H1 (cell line): ENCODE data around the gene CDCA7. TPM values are rescaled to one million over a fixed set of nuclear protein-coding genes. Genes with fewer than 3 reads are reported as not detected.

Source experiments
- CTCF ChIA-PET: fragments of 300-600 bp; sonication (Branson Sonifier 250); formaldehyde crosslinking; loops from one replicate; lab custom pipeline; 2021; ENCODE audit not compliant: partially characterized antibody; lab: Charles Lee
- POLR2A ChIA-PET: fragments of 300-600 bp; sonication (Branson Sonifier 250); formaldehyde crosslinking; loops from one replicate; lab custom pipeline; 2021; ENCODE audit warnings: inconsistent platforms; ENCODE audit not compliant: partially characterized antibody; lab: Charles Lee
- DNase-seq, 2 experiments: peaks; one replicate each; pipeline versions ENCODE4 v3.0.0 to v3.0.0-alpha.2; 2010 to 2022; ENCODE audit warnings: low spot score in 2 of 2, low read depth in 1 of 2, mixed read lengths in 1 of 2
- FAIRE-seq: peaks from 2 replicates; lab custom pipeline; 2011; peaks lifted over from hg19 to GRCh38; lab: Jason Lieb, UNC
- H2AFZ ChIP-seq: 2 replicates; pipeline ENCODE4 v1.8.1; 2012; ENCODE audit warnings: low read length, inconsistent platforms
- H2AK5ac ChIP-seq: 2 replicates; pipeline ENCODE4 v1.6.1; 2013; ENCODE audit warnings: low read depth, low read length
- H2BK120ac ChIP-seq: replicated peaks from 2 replicates; pipeline ENCODE3; 2013; ENCODE audit warnings: low read depth, low read length, inconsistent platforms
- H2BK12ac ChIP-seq: 2 replicates; pipeline ENCODE4 v1.6.1; 2013; ENCODE audit warnings: low read depth, low read length
- H2BK15ac ChIP-seq: 2 replicates; pipeline ENCODE4 v1.6.1; 2013; ENCODE audit warnings: low read length
- H2BK20ac ChIP-seq: 2 replicates; pipeline ENCODE4 v1.6.1; 2013; ENCODE audit warnings: low read length
- H2BK5ac ChIP-seq: 2 replicates; pipeline ENCODE4 v1.6.1; 2013; ENCODE audit warnings: low read depth, low read length
- H3K14ac ChIP-seq: 2 replicates; pipeline ENCODE4 v1.6.1; 2013; ENCODE audit warnings: inconsistent platforms; ENCODE audit not compliant: insufficient read length
- H3K18ac ChIP-seq: 2 replicates; pipeline ENCODE4 v1.6.1; 2013; ENCODE audit warnings: low read length; ENCODE audit errors: extremely low read depth
- H3K23ac ChIP-seq: 2 replicates; pipeline ENCODE4 v1.6.1; 2013; ENCODE audit warnings: inconsistent platforms; ENCODE audit not compliant: insufficient read length
- H3K23me2 ChIP-seq: 2 replicates; pipeline ENCODE4 v1.6.1; 2013; ENCODE audit warnings: low read depth, low read length
- H3K27ac ChIP-seq: 2 replicates; pipeline ENCODE4 v1.6.1; 2011; ENCODE audit warnings: low read depth, low read length, inconsistent platforms
- H3K27me3 ChIP-seq, 4 experiments: replicated peaks in 1 of 4; 1 replicate in 1 of 4; 2 replicates in 3 of 4; pipeline versions ENCODE4 v1.6.1 to v1.8.1; 2011 to 2013; ENCODE audit warnings: low read length in 3 of 4, mild to moderate bottlenecking in 3 of 4, inconsistent platforms in 2 of 4, mixed read lengths in 2 of 4, moderate library complexity in 1 of 4; ENCODE audit not compliant: control insufficient read depth in 3 of 4, insufficient read depth in 3 of 4; ENCODE audit errors: extremely low read depth in 1 of 4
- H3K36me3 ChIP-seq, 4 experiments: 2 replicates each; pipeline versions ENCODE4 v1.6.1 to v1.8.1; 2011 to 2013; ENCODE audit warnings: mild to moderate bottlenecking in 4 of 4, low read length in 3 of 4, moderate library complexity in 2 of 4, control low read depth in 1 of 4, inconsistent platforms in 1 of 4; ENCODE audit not compliant: insufficient read depth in 4 of 4, control insufficient read depth in 2 of 4
- H3K4ac ChIP-seq: replicated peaks from 2 replicates; pipeline ENCODE3; 2013; ENCODE audit warnings: low read length, low read depth, mixed read lengths, inconsistent platforms; ENCODE audit not compliant: insufficient read length
- H3K4me1 ChIP-seq, 4 experiments: replicated peaks in 1 of 4; 1 replicate in 1 of 4; 2 replicates in 3 of 4; pipeline versions ENCODE4 v1.6.1 to v1.8.1; 2011 to 2013; ENCODE audit warnings: low read length in 3 of 4, inconsistent platforms in 2 of 4, mixed read lengths in 1 of 4; ENCODE audit not compliant: insufficient read depth in 4 of 4, control insufficient read depth in 3 of 4
- H3K4me2 ChIP-seq, 2 experiments: 2 replicates each; pipeline versions ENCODE4 v1.6.1 to v1.8.1; 2011 to 2013; ENCODE audit warnings: low read depth in 2 of 2, low read length in 2 of 2, control low read depth in 1 of 2, inconsistent platforms in 1 of 2, mild to moderate bottlenecking in 1 of 2; ENCODE audit not compliant: insufficient read depth in 1 of 2
- H3K4me3 ChIP-seq, 4 experiments: fragments of 200-600, 300-600 bp in 1 of 4; sonication (generic), shearing (Covaris generic), sonication (Bioruptor Twin) in 1 of 4; 2 replicates each; pipeline versions ENCODE4 v1.5.1 to v1.8.1; 2011 to 2016; ENCODE audit warnings: low read length in 4 of 4, low read depth in 3 of 4, control low read depth in 2 of 4, inconsistent platforms in 2 of 4, mild to moderate bottlenecking in 2 of 4, mixed read lengths in 1 of 4, moderate library complexity in 1 of 4; ENCODE audit not compliant: insufficient read depth in 2 of 4; ENCODE audit errors: extremely low read depth in 1 of 4
- H3K56ac ChIP-seq: replicated peaks from 2 replicates; pipeline ENCODE3; 2013; ENCODE audit warnings: low read depth, mild to moderate bottlenecking, mixed read lengths, low read length, inconsistent platforms; ENCODE audit not compliant: insufficient read length
- H3K79me1 ChIP-seq: 2 replicates; pipeline ENCODE4 v1.6.1; 2013; ENCODE audit warnings: low read depth, low read length, control low read depth
- H3K79me2 ChIP-seq, 2 experiments: 2 replicates each; pipeline versions ENCODE4 v1.6.1 to v1.8.1; 2012 to 2013; ENCODE audit warnings: low read length in 2 of 2, mild to moderate bottlenecking in 2 of 2, inconsistent platforms in 1 of 2; ENCODE audit not compliant: insufficient read depth in 2 of 2, control insufficient read depth in 1 of 2
- H3K9ac ChIP-seq, 4 experiments: replicated peaks in 1 of 4; 1 replicate in 1 of 4; 2 replicates in 3 of 4; pipeline versions ENCODE4 v1.6.1 to v1.8.1; 2011 to 2013; ENCODE audit warnings: low read depth in 3 of 4, low read length in 3 of 4, control low read depth in 2 of 4, mild to moderate bottlenecking in 2 of 4, moderate library complexity in 2 of 4, inconsistent platforms in 1 of 4; ENCODE audit errors: extremely low read depth in 1 of 4
- H3K9me3 ChIP-seq, 2 experiments: 2 replicates each; pipeline versions ENCODE4 v1.6.1 to v1.8.1; 2012 to 2013; ENCODE audit warnings: mild to moderate bottlenecking in 2 of 2, moderate library complexity in 2 of 2, control low read depth in 1 of 2, inconsistent platforms in 1 of 2, low read depth in 1 of 2, low read length in 1 of 2, mixed read lengths in 1 of 2; ENCODE audit not compliant: insufficient read depth in 2 of 2
- H4K20me1 ChIP-seq, 2 experiments: replicated peaks in 1 of 2; 2 replicates each; pipeline versions ENCODE3 to v1.8.1; 2011 to 2013; ENCODE audit warnings: inconsistent platforms in 2 of 2, low read length in 2 of 2, mild to moderate bottlenecking in 1 of 2; ENCODE audit not compliant: insufficient read depth in 2 of 2, control insufficient read depth in 1 of 2
- H4K5ac ChIP-seq: 2 replicates; pipeline ENCODE4 v1.6.1; 2013; ENCODE audit warnings: low read length, low read depth, mixed read lengths, inconsistent platforms; ENCODE audit not compliant: insufficient read length
- H4K8ac ChIP-seq: 2 replicates; pipeline ENCODE4 v1.8.0; 2013; ENCODE audit warnings: mild to moderate bottlenecking, moderate library complexity, low read length, inconsistent platforms; ENCODE audit not compliant: insufficient read depth; ENCODE audit errors: extremely low read depth
- H4K91ac ChIP-seq: replicated peaks from 2 replicates; pipeline ENCODE3; 2013; ENCODE audit warnings: low read length, mixed read lengths, inconsistent platforms; ENCODE audit not compliant: insufficient read length
- ASH2L ChIP-seq: fragments of 200-600, 300-600 bp; sonication (generic); IDR thresholded peaks from one replicate; pipeline ENCODE4 v1.7.1; 2017; ENCODE audit warnings: low read length
- BRCA1 ChIP-seq: IDR thresholded peaks from 2 replicates; pipeline ENCODE4 v1.6.1; 2012; ENCODE audit warnings: low read depth, low read length, improper control_type of control experiment
- CREB1 ChIP-seq: IDR thresholded peaks from 2 replicates; pipeline ENCODE4 v1.6.1; 2012; ENCODE audit warnings: inconsistent platforms
- GABPA ChIP-seq: IDR thresholded peaks from 2 replicates; pipeline ENCODE4 v1.6.1; 2011; ENCODE audit warnings: mild to moderate bottlenecking, low read length, moderate library complexity, borderline replicate concordance; ENCODE audit not compliant: insufficient read depth
- KDM4A ChIP-seq: IDR thresholded peaks from one replicate; pipeline ENCODE4 v1.7.1; 2012; ENCODE audit warnings: low read depth, mild to moderate bottlenecking, moderate library complexity, low read length, inconsistent platforms; ENCODE audit not compliant: severe bottlenecking
- MAFK ChIP-seq: IDR thresholded peaks from 2 replicates; pipeline ENCODE4 v1.6.1; 2012; ENCODE audit warnings: low read depth, mild to moderate bottlenecking, improper control_type of control experiment, low read length
- RFX5 ChIP-seq: IDR thresholded peaks from 2 replicates; pipeline ENCODE4 v1.6.1; 2011; ENCODE audit warnings: low read depth, low read length, improper control_type of control experiment, borderline replicate concordance
- SAP30 ChIP-seq: fragments of 300-600 bp; sonication (generic); IDR thresholded peaks from 2 replicates; pipeline ENCODE4 v1.7.1; 2012; ENCODE audit warnings: low read length, moderate library complexity, mild to moderate bottlenecking, inconsistent platforms; ENCODE audit not compliant: insufficient read depth, insufficient replicate concordance
- SIRT6 ChIP-seq: IDR thresholded peaks from one replicate; pipeline ENCODE4 v1.7.1; 2012; ENCODE audit warnings: low read length, inconsistent platforms
- YY1 ChIP-seq: IDR thresholded peaks from 2 replicates; pipeline ENCODE4 v1.6.1; 2011; ENCODE audit warnings: low read depth, mild to moderate bottlenecking, low read length
- WGBS, 2 experiments: shearing (Covaris generic) in 1 of 2; methylation state at CpG; one replicate each; pipeline versions ENCODE4 v1.1.6 to v1.1.7; 2013 to 2015; ENCODE audit warnings: low lambda C conversion rate in 2 of 2, mixed read lengths in 2 of 2, inconsistent platforms in 1 of 2, low coverage in 1 of 2, missing lambda C conversion rate in 1 of 2; ENCODE audit not compliant: insufficient replicate concordance in 2 of 2, insufficient coverage in 1 of 2, insufficient read length in 1 of 2; ENCODE audit errors: extremely low coverage in 1 of 2, missing lambda C conversion rate in 1 of 2; 5-methylcytosine and 5-hydroxymethylcytosine counted together
- polyA plus RNA-seq, 7 experiments: library from polyadenylated mRNA; depleted of rRNA in 3 of 7; stranded (reverse) in 5 of 7; unstranded in 2 of 7; fragments of >200 nt in 5 of 7; fragments of 200-250 nt in 2 of 7; gene quantifications; 1 replicate in 5 of 7; 2 replicates in 1 of 7; 4 replicates in 1 of 7; pipeline versions ENCODE4 v1.2.1 to v1.2.3, GENCODE V29; 2011 to 2013; ENCODE audit warnings: missing spikeins in 2 of 7, mixed read lengths in 2 of 7
- total RNA-seq: library from RNA; stranded (reverse); fragmentation: NEBNext Ultra II Directional; extraction: Animal tissue kit (Norgen Biotek cat#: 25700); gene quantifications from 2 replicates; pipeline ENCODE4 v1.2.1, GENCODE V29; 2021
- TF ChIP-seq, protein P1 (sequence below): IDR thresholded peaks from 2 replicates; pipeline ENCODE4 v1.6.1; 2012; ENCODE audit warnings: low read length, inconsistent platforms
- TF ChIP-seq, protein P2 (sequence below): IDR thresholded peaks from 2 replicates; pipeline ENCODE4 v1.6.1; 2011; ENCODE audit warnings: low read depth, mild to moderate bottlenecking, low read length; ENCODE audit not compliant: insufficient read depth

CDCA7 gene
- total and polyA plus RNA-seq, 2 of the 8 experiments (the other 6 are each of a cell fraction or from before 2014, with no cell fraction given) = 64.4 to 80.4 TPM

DNA sequence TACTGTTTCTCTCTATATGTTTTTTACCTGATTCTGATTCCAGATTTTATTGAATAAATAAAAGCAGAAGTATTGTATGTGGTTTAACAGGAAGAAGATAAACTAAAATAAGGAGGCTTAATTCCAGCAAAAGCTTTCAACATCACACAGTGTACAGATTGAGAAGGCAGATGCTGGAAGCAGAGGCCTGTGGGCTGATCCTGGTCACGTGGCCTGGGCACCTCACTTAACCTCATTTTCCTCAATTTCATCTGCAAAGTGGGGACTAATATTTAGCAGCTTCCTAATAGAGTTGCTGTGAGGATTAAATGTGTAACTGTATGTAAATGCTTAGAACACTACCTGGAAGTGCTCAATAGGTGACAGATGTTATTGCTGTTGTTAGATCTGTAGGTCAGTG, 58.0 kb downstream of the CDCA7 start:
- H3K36me3 ChIP-seq = no peaks in the 10 kb centered on the region
- H3K27ac ChIP-seq = no peak overlapping the region
- H4K20me1 ChIP-seq = no peaks in the 10 kb centered on the region
- H3K79me1 ChIP-seq = no peaks in the 10 kb centered on the region
- no peak overlapping the region for H2BK5ac ChIP-seq
- no peak overlapping the region for H2AFZ ChIP-seq
- no peak for DNase-seq
- H2BK20ac ChIP-seq = no peak overlapping the region
- H3K23me2 ChIP-seq = no peaks in the 10 kb centered on the region
- H2BK15ac ChIP-seq = no peak overlapping the region
- H4K5ac ChIP-seq = no peak overlapping the region
- no peak overlapping the region for H3K4ac ChIP-seq
- H3K27me3 ChIP-seq = no peaks in the 10 kb centered on the region
- POLR2A ChIA-PET = no interaction called here
- H3K56ac ChIP-seq = no peak overlapping the region
- no peaks in the 10 kb centered on the region for H3K79me2 ChIP-seq
- H4K91ac ChIP-seq = no peak overlapping the region
- no peak overlapping the region for H2BK12ac ChIP-seq
- H4K8ac ChIP-seq = no peak overlapping the region
- H3K4me1 ChIP-seq = peaks cover 0 to 4% (median 2%) of the 10 kb centered on the region in 4 experiments; a peak in 3 of 7 replicates
- no peak for FAIRE-seq
- 75% methylated on average over 1 of the region's 1 CpG; no CpG with 5 or more reads in 1 of the 2 experiments for WGBS, 2 experiments
- no peaks in the 10 kb centered on the region for H3K9me3 ChIP-seq
- H3K9ac ChIP-seq = no peak overlapping the region
- H3K4me3 ChIP-seq = no peak overlapping the region
- H3K23ac ChIP-seq = no peak overlapping the region
- no peak overlapping the region for H2BK120ac ChIP-seq
- CTCF ChIA-PET = interaction anchor here (0.6 to 3.1 kb wide), 6 partner anchors 10 to 519 kb away, joined by 3 to 12 read pairs (median 4); no protein-coding TSS in a partner anchor
- no peak overlapping the region for H3K18ac ChIP-seq
- H3K4me2 ChIP-seq = no peak overlapping the region
- H3K14ac ChIP-seq = no peak overlapping the region
- no peak overlapping the region for H2AK5ac ChIP-seq
- TF ChIP-seq SIRT6 (no peak), KDM4A (no peak), ASH2L (no peak), SAP30 (no peak), YY1 (no peak), MAFK (no peak), RFX5 (no peak), GABPA (no peak), BRCA1 (no peak), CREB1 (no peak)
- TF ChIP-seq, protein P1, sequence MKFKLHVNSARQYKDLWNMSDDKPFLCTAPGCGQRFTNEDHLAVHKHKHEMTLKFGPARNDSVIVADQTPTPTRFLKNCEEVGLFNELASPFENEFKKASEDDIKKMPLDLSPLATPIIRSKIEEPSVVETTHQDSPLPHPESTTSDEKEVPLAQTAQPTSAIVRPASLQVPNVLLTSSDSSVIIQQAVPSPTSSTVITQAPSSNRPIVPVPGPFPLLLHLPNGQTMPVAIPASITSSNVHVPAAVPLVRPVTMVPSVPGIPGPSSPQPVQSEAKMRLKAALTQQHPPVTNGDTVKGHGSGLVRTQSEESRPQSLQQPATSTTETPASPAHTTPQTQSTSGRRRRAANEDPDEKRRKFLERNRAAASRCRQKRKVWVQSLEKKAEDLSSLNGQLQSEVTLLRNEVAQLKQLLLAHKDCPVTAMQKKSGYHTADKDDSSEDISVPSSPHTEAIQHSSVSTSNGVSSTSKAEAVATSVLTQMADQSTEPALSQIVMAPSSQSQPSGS = no peak
- TF ChIP-seq, protein P2, sequence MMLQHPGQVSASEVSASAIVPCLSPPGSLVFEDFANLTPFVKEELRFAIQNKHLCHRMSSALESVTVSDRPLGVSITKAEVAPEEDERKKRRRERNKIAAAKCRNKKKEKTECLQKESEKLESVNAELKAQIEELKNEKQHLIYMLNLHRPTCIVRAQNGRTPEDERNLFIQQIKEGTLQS = no peak
